Inflammatory macrophage treated with lipopolysaccharide for 4 hours (primary cell): ENCODE measurements around the gene REV3L.
"Not testable (repeated sequence)": the region's sequence is repeated elsewhere in the genome, so short reads cannot be mapped to it uniquely, and the experiment has no call there.

Source experiments
- DNase-seq: peaks from one replicate; pipeline ENCODE4 v3.0.0-alpha.2; 2020

Gene REV3L

GRCh38 chr6:111290689-111291335 is 192.2 kb downstream of the REV3L start:
- DNase-seq, result peak; percentile 97

- DNase-seq, result peak; percentile 52
These were observed 198.7 kb downstream of the REV3L start for GRCh38 chr6:111284356-111284755.

GRCh38 chr6:111283707-111284106 is 199.3 kb downstream of the REV3L start:
- no peak for DNase-seq

GRCh38 chr6:111282515-111282914 is 200.5 kb downstream of the REV3L start:
- DNase-seq, result no peak

GRCh38 chr6:111280445-111280955 is 202.5 kb downstream of the REV3L start:
- DNase-seq, result no peak

- no peak for DNase-seq
These were observed 204.3 kb downstream of the REV3L start for GRCh38 chr6:111278731-111279130.

GRCh38 chr6:111277819-111278218 is 205.2 kb downstream of the REV3L start:
- no peak for DNase-seq

GRCh38 chr6:111276736-111277135 is 206.3 kb downstream of the REV3L start:
- DNase-seq, result no peak

GRCh38 chr6:111276335-111276734 is 206.7 kb downstream of the REV3L start:
- DNase-seq, result no peak

GRCh38 chr6:111274593-111275217 is 208.3 kb downstream of the REV3L start:
- no peak for DNase-seq

GRCh38 chr6:111270121-111270520 is 212.9 kb downstream of the REV3L start:
- DNase-seq, result no peak

GRCh38 chr6:111269401-111269970 is 213.5 kb downstream of the REV3L start:
- DNase-seq, result no peak

- peak; percentile 40 for DNase-seq
These were observed 215.2 kb downstream of the REV3L start for GRCh38 chr6:111267764-111268333.

- no peak for DNase-seq
These were observed 216.7 kb downstream of the REV3L start for GRCh38 chr6:111266276-111266675.

- no peak for DNase-seq
These were observed 217.2 kb downstream of the REV3L start for GRCh38 chr6:111265842-111266241.

GRCh38 chr6:111263837-111264236 is 219.2 kb downstream of the REV3L start:
- DNase-seq, result peak; percentile 45

GRCh38 chr6:111260570-111261298 is 222.3 kb downstream of the REV3L start:
- DNase-seq, result peak; percentile 4

GRCh38 chr6:111259089-111259831 is 223.8 kb downstream of the REV3L start:
- DNase-seq, result peak; percentile 100

GRCh38 chr6:111258615-111259088 is 224.4 kb downstream of the REV3L start:
- DNase-seq, result no peak

GRCh38 chr6:111258010-111258409 is 225.0 kb downstream of the REV3L start:
- no peak for DNase-seq

GRCh38 chr6:111256646-111257045 is 226.4 kb downstream of the REV3L start:
- peak; percentile 22 for DNase-seq

GRCh38 chr6:111255838-111256237 is 227.2 kb downstream of the REV3L start:
- DNase-seq, result not testable (repeated sequence)
